Aorta (tissue), 5 donors: ENCODE measurements around the gene ADAM11. TPM values are rescaled to one million over a fixed set of nuclear protein-coding genes. Genes with fewer than 3 reads are reported as not detected.
"Not testable (repeated sequence)": the region's sequence is repeated elsewhere in the genome, so short reads cannot be mapped to it uniquely, and the experiment has no call there.

ENCODE experiments used
- ATAC-seq: fragments of 200-7000 bp; cut with Tn5 transposase; one replicate; pipeline ENCODE4 v1.9.1; 2022; ENCODE audit warnings: moderate library complexity; ENCODE audit not compliant: low FRiP score
- DNase-seq, 2 donors: peaks; one replicate each; pipeline ENCODE4 v3.0.0-alpha.2; 2020
- H3K27ac ChIP-seq, 2 donors: one replicate each; pipeline ENCODE4 v1.5.1; 2013; ENCODE audit warnings: low read length in 2 of 2, mild to moderate bottlenecking in 2 of 2, moderate library complexity in 2 of 2, control low read depth in 1 of 2, inconsistent platforms in 1 of 2, low read depth in 1 of 2
- H3K27me3 ChIP-seq, 2 donors: one replicate each; pipeline ENCODE4 v1.6.1; 2013; ENCODE audit warnings: control low read depth in 1 of 2, low read length in 1 of 2, mild to moderate bottlenecking in 1 of 2, moderate library complexity in 1 of 2; ENCODE audit not compliant: insufficient read depth in 2 of 2, control insufficient read depth in 1 of 2
- H3K36me3 ChIP-seq, 2 donors: one replicate each; pipeline ENCODE4 v1.6.1; 2013; ENCODE audit warnings: control low read depth in 1 of 2, low read length in 1 of 2, mild to moderate bottlenecking in 1 of 2; ENCODE audit not compliant: insufficient read depth in 2 of 2, control insufficient read depth in 1 of 2
- H3K4me1 ChIP-seq, 2 donors: one replicate each; pipeline ENCODE4 v1.6.1; 2013; ENCODE audit warnings: low read length in 2 of 2, control low read depth in 1 of 2, mild to moderate bottlenecking in 1 of 2, moderate library complexity in 1 of 2; ENCODE audit not compliant: insufficient read depth in 2 of 2, control insufficient read depth in 1 of 2
- H3K4me3 ChIP-seq, 2 donors: one replicate each; pipeline ENCODE4 v1.5.1; 2013; ENCODE audit warnings: low read length in 2 of 2, control low read depth in 1 of 2, mild to moderate bottlenecking in 1 of 2
- H3K9me3 ChIP-seq: one replicate; pipeline ENCODE4 v1.6.1; 2013; ENCODE audit warnings: mild to moderate bottlenecking, low read length; ENCODE audit not compliant: control insufficient read depth
- WGBS, 2 donors: extraction: QIAGEN DNeasy Blood & Tissue Kit; methylation state at CpG; one replicate each; pipeline ENCODE4 v1.1.7; 2013; 5-methylcytosine and 5-hydroxymethylcytosine counted together
- intact Hi-C, 2 donors: fragments of 100-400 bp; cut with DNase I; formaldehyde crosslinking; loops; one replicate each; pipeline versions ENCODE4 v1.14.2 to v1.15.0; 2022
- polyA plus RNA-seq, 2 donors: library from polyadenylated mRNA; stranded (reverse); fragments of 200-250 nt; gene quantifications; one replicate each; pipeline ENCODE4 v1.2.3, GENCODE V29; 2013
- total RNA-seq, 2 donors: library from RNA; stranded (reverse); fragmentation: NEBNext Ultra II Directional; extraction: Animal tissue kit (Norgen Biotek cat#: 25700); gene quantifications; one replicate each; pipeline ENCODE4 v1.2.1, GENCODE V29; 2021
- donor health status: healthy with polysubstance abuse.
- donor health status: Bipolar disorder and iron deficiency.
- donor health status: DM: no; HTN: no; CAD: no.
- donor health status: DM: no; HTN: no; CAD: no.
- donor health status: DM: yes; HTN: yes; CAD: no.

ADAM11 gene
- total and polyA plus RNA-seq, 4 donors = 0.38 to 1.6 (median 0.91) TPM

- DNase-seq = peak in 1 of 2 donors; percentile 22
- H3K4me3 ChIP-seq = no peak overlapping the region
- 90 to 97% methylated on average over 3 of the region's 3 CpGs for WGBS, 2 donors
- intact Hi-C loops = no loop called here
- no peak overlapping the region for H3K27ac ChIP-seq
- H3K4me1 ChIP-seq = no peaks in the 10 kb centered on the region
- no peaks in the 10 kb centered on the region for H3K9me3 ChIP-seq
- no peak for ATAC-seq
- H3K27me3 ChIP-seq = no peaks in the 10 kb centered on the region
- peaks cover 0 to 2% of the 10 kb centered on the region in 2 donors for H3K36me3 ChIP-seq
Observed at GRCh38 chr17:44738214-44738906, 20.4 kb upstream of the ADAM11 start.

DNA sequence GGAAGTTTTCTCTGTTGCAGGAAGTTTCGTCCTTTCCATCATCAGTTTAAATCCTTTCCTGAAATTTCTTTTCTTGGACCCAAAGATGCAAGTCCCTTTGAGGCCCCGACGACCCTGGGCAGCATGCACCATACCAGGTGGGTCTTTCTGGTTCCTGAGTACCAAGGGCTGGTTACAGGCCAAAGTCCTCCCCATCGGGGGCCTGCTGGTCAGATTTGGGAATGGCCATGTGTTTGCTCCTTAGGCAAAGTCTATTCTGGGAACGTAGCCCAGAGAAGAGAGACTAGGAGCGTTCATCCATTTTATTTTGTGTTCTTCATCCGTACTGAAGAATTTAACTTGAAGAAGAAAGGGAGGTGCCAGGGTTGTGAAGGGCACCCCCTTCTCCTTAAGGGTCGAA is 17.5 kb upstream of the ADAM11 start:
- H3K9me3 ChIP-seq = no peaks in the 10 kb centered on the region
- no peak overlapping the region for H3K4me3 ChIP-seq
- H3K36me3 ChIP-seq = peaks cover 0 to 2% of the 10 kb centered on the region in 2 donors
- intact Hi-C loops = no loop called here
- no peak for ATAC-seq
- H3K4me1 ChIP-seq = no peaks in the 10 kb centered on the region
- no peak overlapping the region for H3K27ac ChIP-seq
- no peaks in the 10 kb centered on the region for H3K27me3 ChIP-seq
- 94 to 95% methylated on average over 8 of the region's 8 CpGs for WGBS, 2 donors
- DNase-seq = no peak

DNA sequence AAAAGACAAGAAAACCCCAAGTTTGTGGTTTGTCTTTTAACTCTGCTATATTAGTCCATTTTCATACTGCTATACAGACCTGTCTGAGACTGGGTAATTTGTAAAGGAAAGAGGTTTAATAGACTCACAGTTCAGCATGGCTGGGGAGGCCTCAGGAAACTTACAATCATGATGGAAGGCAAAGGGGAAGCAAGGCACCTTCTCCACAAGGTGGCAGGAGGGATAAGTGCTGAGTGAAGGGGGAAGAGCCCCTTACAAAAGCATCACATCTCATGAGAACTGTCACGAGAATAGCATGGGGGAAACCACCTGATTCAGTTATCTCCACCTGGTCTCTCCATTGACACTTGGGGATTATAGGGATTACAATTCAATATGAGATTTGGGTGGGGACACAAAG is 13.5 kb upstream of the ADAM11 start:
- H3K4me1 ChIP-seq = no peaks in the 10 kb centered on the region
- 95 to 100% methylated on average over 1 of the region's 1 CpG for WGBS, 2 donors
- no peak overlapping the region for H3K4me3 ChIP-seq
- no peak overlapping the region for H3K27ac ChIP-seq
- H3K36me3 ChIP-seq = no peaks in the 10 kb centered on the region
- intact Hi-C loops = no loop called here
- no peaks in the 10 kb centered on the region for H3K27me3 ChIP-seq
- no peaks in the 10 kb centered on the region for H3K9me3 ChIP-seq
- ATAC-seq (no peak), DNase-seq (no peak)

DNA sequence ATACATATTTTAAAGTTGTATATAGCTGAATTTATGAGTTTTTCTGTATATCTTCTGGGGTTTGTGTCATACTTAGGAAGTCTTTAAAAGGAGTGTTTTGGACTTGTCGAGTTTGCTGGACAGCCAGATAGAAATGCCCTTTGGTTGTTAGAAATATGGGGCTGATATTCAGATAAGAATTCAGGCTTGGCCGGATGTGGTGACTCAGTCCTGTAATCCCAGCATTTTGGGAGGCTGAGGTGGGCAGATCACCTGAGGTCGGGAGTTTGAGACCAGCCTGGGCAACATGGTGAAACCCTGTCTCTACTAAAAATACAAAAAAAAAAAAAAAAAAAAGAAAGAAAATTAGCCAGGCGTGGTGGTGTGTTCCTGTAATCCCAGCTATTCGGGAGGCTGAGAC is 13.1 kb upstream of the ADAM11 start:
- 86 to 88% methylated on average over 5 of the region's 5 CpGs for WGBS, 2 donors
- H3K36me3 ChIP-seq, intact Hi-C loops: not testable (repeated sequence)

GRCh38 chr17:44747566-44747965 is 11.2 kb upstream of the ADAM11 start:
- H3K27ac ChIP-seq = no peak overlapping the region
- H3K36me3 ChIP-seq = no peaks in the 10 kb centered on the region
- no peaks in the 10 kb centered on the region for H3K9me3 ChIP-seq
- no peak overlapping the region for H3K4me3 ChIP-seq
- no peaks in the 10 kb centered on the region for H3K4me1 ChIP-seq
- ATAC-seq = no peak
- DNase-seq = no peak
- H3K27me3 ChIP-seq = no peaks in the 10 kb centered on the region
- intact Hi-C loops = no loop called here

More for the DNA sequence above, 13.1 kb upstream of the ADAM11 start:
- ATAC-seq, H3K4me1 ChIP-seq, H3K9me3 ChIP-seq, H3K4me3 ChIP-seq, H3K27me3 ChIP-seq, H3K27ac ChIP-seq, DNase-seq: not testable (repeated sequence)

GRCh38 chr17:44749076-44749979 is 9.5 kb upstream of the ADAM11 start:
- intact Hi-C loops = no loop called here
- H3K4me3 ChIP-seq = no peak overlapping the region
- H3K27me3 ChIP-seq = no peaks in the 10 kb centered on the region
- no peak for DNase-seq
- H3K27ac ChIP-seq = no peak overlapping the region
- WGBS, 2 donors = 51 to 53% methylated on average over 19 of the region's 19 CpGs
- H3K4me1 ChIP-seq = no peaks in the 10 kb centered on the region
- ATAC-seq = peak; percentile 19
- H3K36me3 ChIP-seq = no peaks in the 10 kb centered on the region
- no peaks in the 10 kb centered on the region for H3K9me3 ChIP-seq

GRCh38 chr17:44749980-44750318 is 8.8 kb upstream of the ADAM11 start:
- H3K9me3 ChIP-seq = no peaks in the 10 kb centered on the region
- intact Hi-C loops = no loop called here
- WGBS, 2 donors = 33 to 34% methylated on average over 9 of the region's 9 CpGs
- no peak for DNase-seq
- ATAC-seq = no peak
- no peak overlapping the region for H3K27ac ChIP-seq
- H3K4me3 ChIP-seq = no peak overlapping the region
- no peaks in the 10 kb centered on the region for H3K27me3 ChIP-seq
- no peaks in the 10 kb centered on the region for H3K4me1 ChIP-seq
- no peaks in the 10 kb centered on the region for H3K36me3 ChIP-seq

DNA sequence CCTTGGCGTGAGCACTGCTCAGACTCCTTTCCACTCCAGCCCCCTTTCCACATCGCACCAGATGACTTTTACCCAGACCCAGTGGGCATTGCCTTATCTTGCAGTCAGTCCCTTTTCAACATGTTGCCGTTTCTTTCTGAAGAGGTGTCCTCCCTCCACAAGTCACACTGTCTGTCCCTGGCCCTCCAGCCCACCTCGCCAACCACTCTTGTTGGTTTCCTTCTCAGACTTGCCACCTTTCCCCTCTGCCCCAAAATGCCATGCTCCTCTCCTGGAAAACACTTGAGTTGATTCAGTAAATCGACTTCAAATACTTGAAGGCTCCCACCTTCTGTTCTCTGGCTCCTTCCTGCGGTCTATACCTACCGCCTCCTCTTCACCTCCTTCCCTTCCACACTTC is 7.5 kb upstream of the ADAM11 start:
- intact Hi-C loops = no loop called here
- Histone ChIP-seq H3K27me3 (no peaks in the 10 kb centered on the region), H3K4me1 (no peaks in the 10 kb centered on the region), H3K9me3 (no peaks in the 10 kb centered on the region), H3K27ac (no peak overlapping the region), H3K36me3 (no peaks in the 10 kb centered on the region), H3K4me3 (no peak overlapping the region)
- 88 to 93% methylated on average over 7 of the region's 7 CpGs for WGBS, 2 donors
- ATAC-seq (no peak), DNase-seq (no peak)

DNA sequence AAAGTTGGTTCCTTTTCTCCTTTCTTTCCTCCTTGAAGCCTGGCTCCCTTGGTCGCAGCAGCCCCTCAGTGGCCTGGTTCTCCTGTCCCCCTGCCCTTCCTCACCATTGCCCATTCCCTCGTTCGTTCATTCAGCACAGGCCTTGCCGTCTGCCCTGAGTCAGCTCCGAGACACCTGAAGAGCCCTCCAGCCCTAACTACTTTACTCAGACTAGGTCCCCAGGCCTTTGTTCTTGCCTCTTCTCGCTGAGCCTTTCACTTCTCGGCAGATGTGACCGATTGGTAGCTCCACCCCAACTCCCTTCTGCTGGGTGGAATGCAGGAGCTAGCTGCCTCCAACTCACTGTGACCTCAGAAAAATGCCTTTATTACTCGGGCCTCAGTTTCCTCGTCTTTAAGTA is 7.0 kb upstream of the ADAM11 start:
- intact Hi-C loops = no loop called here
- no peak for ATAC-seq
- WGBS, 2 donors = 90 to 91% methylated on average over 10 of the region's 10 CpGs
- no peaks in the 10 kb centered on the region for H3K9me3 ChIP-seq
- DNase-seq = no peak
- H3K4me3 ChIP-seq = no peak overlapping the region
- no peak overlapping the region for H3K27ac ChIP-seq
- no peaks in the 10 kb centered on the region for H3K36me3 ChIP-seq
- no peaks in the 10 kb centered on the region for H3K27me3 ChIP-seq
- H3K4me1 ChIP-seq = no peaks in the 10 kb centered on the region
